ENCODE data around the gene VTI1A. TPM values are rescaled to one million over a fixed set of nuclear protein-coding genes. Genes with fewer than 3 reads are reported as not detected.

Gene VTI1A
- total and polyA plus RNA-seq, 2 of the 8 experiments (the other 6 are each of a cell fraction or from before 2014, with no cell fraction given): 6.0 to 20.0 TPM

- ChIA-PET CTCF (ENCODE audit: partially characterized antibody) (no interaction called here), POLR2A (ENCODE audit: partially characterized antibody) (interaction anchor here (0.6 kb wide), 1 partner anchor 1615 kb away, joined by 4 read pairs; no protein-coding TSS in a partner anchor)
- no peak overlapping the region for H3K4ac ChIP-seq (replicated peaks; ENCODE audit: insufficient read length, low read depth, low read length)
- no peak overlapping the region for H2AFZ ChIP-seq (ENCODE audit: low read length)
- H3K27ac ChIP-seq (ENCODE audit: low read depth, low read length): no peak overlapping the region
- H3K36me3 ChIP-seq (ENCODE audit: control insufficient read depth in 2 of 4, insufficient read depth in 4 of 4, low read length in 3 of 4): no peaks in the 10 kb centered on the region
- no peaks in the 10 kb centered on the region for H4K20me1 ChIP-seq (replicated peaks in 1 of 2; ENCODE audit: control insufficient read depth in 1 of 2, insufficient read depth in 2 of 2, low read length in 2 of 2)
- WGBS, 2 experiments (ENCODE audit: extremely low coverage in 1 of 2, insufficient coverage in 1 of 2, insufficient read length in 1 of 2, insufficient replicate concordance in 2 of 2, low coverage in 1 of 2, low lambda C conversion rate in 2 of 2, missing lambda C conversion rate in 1 of 2): 84% methylated on average over 5 of the region's 5 CpGs; no CpG with 5 or more reads in 1 of the 2 experiments
- H3K9me3 ChIP-seq (ENCODE audit: insufficient read depth in 2 of 2, low read depth in 1 of 2, low read length in 1 of 2): no peaks in the 10 kb centered on the region
- H3K23me2 ChIP-seq (ENCODE audit: low read depth, low read length): no peaks in the 10 kb centered on the region
- H3K79me2 ChIP-seq (ENCODE audit: control insufficient read depth in 1 of 2, insufficient read depth in 2 of 2, low read length in 2 of 2): no peaks in the 10 kb centered on the region
- no peak overlapping the region for H3K56ac ChIP-seq (replicated peaks; ENCODE audit: insufficient read length, low read depth, low read length)
- no peak overlapping the region for H2BK15ac ChIP-seq (ENCODE audit: low read length)
- no peak overlapping the region for H3K14ac ChIP-seq (ENCODE audit: insufficient read length)
- 0 out of 7 replicates have a peak, but pooled peaks cover 0 to 3% (median 0%) of the 10 kb centered on the region in 4 experiments for H3K4me1 ChIP-seq (replicated peaks in 1 of 4; ENCODE audit: control insufficient read depth in 3 of 4, insufficient read depth in 4 of 4, low read length in 3 of 4)
- no peak for TF ChIP-seq CTBP2 (IDR thresholded peaks at IDR 0.05; ENCODE audit: borderline replicate concordance, insufficient read depth, insufficient read length, low read length)
- TF ChIP-seq NRF1 (IDR thresholded peaks at IDR 0.05; ENCODE audit: low read depth, low read length): no peak
- TF ChIP-seq ZNF274 (IDR thresholded peaks at IDR 0.05; ENCODE audit: borderline replicate concordance, extremely low read depth, low read length): no peak
- no peak for TF ChIP-seq RXRA (IDR thresholded peaks at IDR 0.05; ENCODE audit: insufficient read depth, low read depth, low read length)
- TF ChIP-seq MAX (IDR thresholded peaks at IDR 0.05): no peak
- no peak for TF ChIP-seq RAD21 (IDR thresholded peaks at IDR 0.05 in 1 of 2, conservative IDR thresholded peaks at IDR 0.05 in 1 of 2; ENCODE audit: low read depth in 2 of 2, low read length in 2 of 2)
- no peak for TF ChIP-seq SAP30 (IDR thresholded peaks at IDR 0.05; ENCODE audit: insufficient read depth, insufficient replicate concordance, low read length)
- TF ChIP-seq POLR2A (IDR thresholded peaks at IDR 0.05; ENCODE audit: control extremely low read depth in 1 of 2, low read depth in 2 of 2, low read length in 2 of 2): no peak
- DNase-seq (ENCODE audit: low read depth in 1 of 2, low spot score in 2 of 2) (no peak), FAIRE-seq (no peak)
- H4K91ac ChIP-seq (replicated peaks; ENCODE audit: insufficient read length, low read length): no peak overlapping the region
- no peak overlapping the region for H2BK120ac ChIP-seq (replicated peaks; ENCODE audit: low read depth, low read length)
- H3K9ac ChIP-seq (replicated peaks in 1 of 4; ENCODE audit: extremely low read depth in 1 of 4, low read depth in 3 of 4, low read length in 3 of 4): no peak overlapping the region
- no peak overlapping the region for H3K23ac ChIP-seq (ENCODE audit: insufficient read length)
- H4K8ac ChIP-seq (ENCODE audit: extremely low read depth, insufficient read depth, low read length): no peak overlapping the region
- no peaks in the 10 kb centered on the region for H3K27me3 ChIP-seq (replicated peaks in 1 of 4; ENCODE audit: control insufficient read depth in 3 of 4, extremely low read depth in 1 of 4, insufficient read depth in 3 of 4, low read length in 3 of 4)
- no peak overlapping the region for H4K5ac ChIP-seq (ENCODE audit: insufficient read length, low read depth, low read length)
- H2BK20ac ChIP-seq (ENCODE audit: low read length): no peak overlapping the region
- no peak overlapping the region for H2BK5ac ChIP-seq (ENCODE audit: low read depth, low read length)
- no peak overlapping the region for H3K18ac ChIP-seq (ENCODE audit: extremely low read depth, low read length)
- no peaks in the 10 kb centered on the region for H3K79me1 ChIP-seq (ENCODE audit: low read depth, low read length)
- H2AK5ac ChIP-seq (ENCODE audit: low read depth, low read length): no peak overlapping the region
- no peak overlapping the region for H3K4me2 ChIP-seq (ENCODE audit: insufficient read depth in 1 of 2, low read depth in 2 of 2, low read length in 2 of 2)
- no peak overlapping the region for H2BK12ac ChIP-seq (ENCODE audit: low read depth, low read length)
- no peak overlapping the region for H3K4me3 ChIP-seq (ENCODE audit: extremely low read depth in 1 of 4, insufficient read depth in 2 of 4, low read depth in 3 of 4, low read length in 4 of 4)
Observed at GRCh38 chr10:112593023-112593422, 146.0 kb downstream of the VTI1A start.
